NT2/D1 (cell line): ENCODE results near the gene XYLT2.

ENCODE experiments used
- DNase-seq: peaks from one replicate; pipeline ENCODE4 v3.0.0-alpha.2; 2011; ENCODE audit warnings: low read depth, low spot score
- H3K27me3 ChIP-seq: 2 replicates; pipeline ENCODE4 v1.6.0; 2011; ENCODE audit warnings: mild to moderate bottlenecking; ENCODE audit not compliant: insufficient read length, insufficient read depth
- H3K36me3 ChIP-seq: 2 replicates; pipeline ENCODE4 v1.6.1; 2011; ENCODE audit warnings: mild to moderate bottlenecking, low read length, mixed read lengths; ENCODE audit not compliant: insufficient read depth, insufficient read length
- H3K4me1 ChIP-seq: 2 replicates; pipeline ENCODE4 v1.5.1; 2011; ENCODE audit not compliant: insufficient read depth, insufficient read length
- H3K4me3 ChIP-seq: 2 replicates; pipeline ENCODE4 v1.5.1; 2011; ENCODE audit warnings: low read depth; ENCODE audit not compliant: insufficient read length
- H3K9ac ChIP-seq: 2 replicates; pipeline ENCODE4 v1.6.0; 2011; ENCODE audit warnings: low read depth; ENCODE audit not compliant: insufficient read length
- H3K9me3 ChIP-seq: 2 replicates; pipeline ENCODE4 v1.5.1; 2011; ENCODE audit warnings: mild to moderate bottlenecking, low read length; ENCODE audit not compliant: insufficient read depth
- SUZ12 ChIP-seq: IDR thresholded peaks from 2 replicates; pipeline ENCODE4 v1.6.1; 2011; ENCODE audit not compliant: insufficient read length, insufficient read depth; ENCODE audit errors: extremely low read depth
- YY1 ChIP-seq: IDR thresholded peaks from 2 replicates; pipeline ENCODE4 v1.6.1; 2011; ENCODE audit not compliant: insufficient read length, insufficient read depth
- ZNF274 ChIP-seq: IDR thresholded peaks from 2 replicates; pipeline ENCODE4 v1.6.1; 2011; ENCODE audit warnings: mild to moderate bottlenecking, low read depth, low read length

The XYLT2 gene

DNA sequence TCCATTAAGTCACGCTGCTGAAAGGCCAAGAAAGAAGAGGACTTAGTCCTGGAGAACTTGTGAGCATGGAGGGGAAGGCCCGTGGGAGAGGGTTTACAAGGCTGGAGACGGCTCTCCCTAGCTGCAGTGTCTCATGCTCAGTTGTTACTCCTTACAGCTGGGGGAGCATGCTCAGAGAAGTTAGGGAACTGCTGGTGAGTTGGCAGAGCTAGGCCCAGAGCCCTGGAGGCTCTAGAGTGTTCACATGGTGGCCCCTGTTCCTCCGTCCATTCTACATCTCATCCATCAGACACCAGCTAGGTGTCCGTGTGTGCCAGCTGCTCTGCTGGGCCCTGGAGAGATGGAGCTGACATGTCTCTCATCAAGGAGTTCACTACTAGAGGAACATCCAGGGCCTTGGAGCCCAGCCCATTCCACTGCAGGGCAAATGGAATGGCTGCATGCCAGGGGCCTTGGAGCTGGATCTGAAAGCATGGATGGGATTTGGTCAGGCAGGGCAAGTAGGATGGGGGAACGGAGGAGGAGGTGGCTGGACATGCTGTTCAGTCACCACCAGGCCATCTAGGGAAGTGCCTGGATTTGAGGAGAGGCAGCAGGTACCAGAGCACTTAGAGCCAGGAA is 6.3 kb downstream of the XYLT2 start:
- H3K9ac ChIP-seq, result no peak overlapping the region
- peaks cover 10% of the 10 kb centered on the region for H3K4me1 ChIP-seq
- no peak for TF ChIP-seq ZNF274
- no peak for TF ChIP-seq YY1
- TF ChIP-seq SUZ12, result no peak
- H3K27me3 ChIP-seq, result no peaks in the 10 kb centered on the region
- H3K4me3 ChIP-seq, result no peak overlapping the region
- H3K9me3 ChIP-seq, result no peaks in the 10 kb centered on the region
- no peak for DNase-seq
- peaks cover 64% of the 10 kb centered on the region for H3K36me3 ChIP-seq

DNA sequence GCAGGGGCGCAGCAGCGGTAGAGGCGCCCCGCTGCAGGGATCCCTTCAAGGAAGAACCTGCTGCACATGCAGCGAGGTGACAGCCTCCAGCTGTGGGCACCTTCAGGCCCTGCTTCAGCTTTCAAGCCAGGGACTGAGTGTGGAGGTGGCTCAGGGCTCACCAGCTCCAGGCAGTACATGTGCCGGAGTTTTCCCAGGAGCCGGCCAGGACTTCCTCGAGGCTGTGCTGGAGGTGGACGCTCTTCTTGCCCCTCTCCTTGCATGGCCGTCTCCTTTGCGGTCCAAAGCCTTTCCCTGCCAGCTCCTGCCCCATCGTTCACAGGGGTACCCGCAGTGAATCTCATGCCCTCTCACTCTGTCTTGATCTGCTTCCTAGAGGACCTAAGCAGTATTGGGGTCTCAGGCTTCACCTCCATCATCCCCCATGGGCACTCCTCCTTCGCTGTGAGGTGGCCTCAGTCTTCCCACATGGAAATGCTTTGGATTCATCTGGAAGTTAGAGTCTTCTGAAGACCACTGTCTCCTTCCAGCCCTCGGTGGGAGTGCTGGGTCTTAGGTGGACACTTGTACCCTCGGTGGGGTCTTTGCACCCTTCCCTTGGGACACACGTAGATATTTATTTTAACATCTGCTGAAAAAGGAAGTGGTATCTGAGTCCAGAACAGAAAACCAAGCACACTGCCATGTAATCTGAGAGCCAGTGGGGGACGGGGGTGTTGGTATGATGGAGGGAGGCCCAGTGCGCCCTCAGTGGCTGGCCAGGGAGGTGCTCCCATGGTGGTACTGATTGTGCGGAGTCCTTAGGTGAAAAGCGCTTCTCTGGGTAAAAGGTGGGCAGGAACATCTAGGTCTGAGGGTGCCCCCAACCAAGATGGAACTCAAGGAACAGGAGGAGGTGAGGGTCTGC is 7.0 kb downstream of the XYLT2 start:
- no peak for DNase-seq
- no peaks in the 10 kb centered on the region for H3K9me3 ChIP-seq
- peaks cover 69% of the 10 kb centered on the region for H3K36me3 ChIP-seq

DNA sequence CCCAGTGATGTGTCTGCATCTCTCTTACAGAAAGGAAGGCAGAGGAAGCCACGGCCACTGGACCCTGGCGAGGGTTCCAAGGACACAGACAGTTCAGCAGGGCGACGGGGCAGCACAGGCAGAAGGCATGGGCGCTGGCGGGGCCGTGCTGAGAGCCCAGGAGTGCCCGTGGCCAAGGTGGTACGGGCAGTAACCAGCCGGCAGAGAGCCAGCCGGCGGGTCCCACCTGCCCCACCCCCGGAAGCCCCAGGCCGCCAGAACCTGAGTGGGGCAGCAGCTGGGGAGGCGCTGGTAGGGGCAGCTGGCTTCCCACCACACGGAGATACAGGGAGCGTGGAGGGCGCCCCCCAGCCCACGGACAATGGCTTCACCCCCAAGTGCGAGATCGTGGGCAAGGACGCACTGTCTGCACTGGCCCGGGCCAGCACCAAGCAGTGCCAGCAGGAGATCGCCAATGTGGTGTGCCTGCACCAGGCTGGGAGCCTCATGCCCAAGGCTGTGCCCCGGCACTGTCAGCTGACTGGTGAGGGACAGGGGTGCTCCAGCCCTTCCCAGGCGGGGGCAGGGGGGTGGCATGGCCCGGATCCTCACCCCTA is 7.8 kb downstream of the XYLT2 start:
- Histone ChIP-seq H3K27me3 (no peaks in the 10 kb centered on the region), H3K4me3 (no peak overlapping the region), H3K9ac (no peak overlapping the region), H3K4me1 (peaks cover 8% of the 10 kb centered on the region), H3K36me3 (peaks cover 77% of the 10 kb centered on the region), H3K9me3 (no peaks in the 10 kb centered on the region)
- TF ChIP-seq SUZ12 (no peak), YY1 (no peak), ZNF274 (no peak)
- DNase-seq, result no peak

More for the DNA sequence above, 7.0 kb downstream of the XYLT2 start:
- Histone ChIP-seq H3K9ac (no peak overlapping the region), H3K4me1 (peaks cover 10% of the 10 kb centered on the region), H3K4me3 (no peak overlapping the region), H3K27me3 (no peaks in the 10 kb centered on the region)
- TF ChIP-seq ZNF274 (no peak), YY1 (no peak), SUZ12 (no peak)

DNA sequence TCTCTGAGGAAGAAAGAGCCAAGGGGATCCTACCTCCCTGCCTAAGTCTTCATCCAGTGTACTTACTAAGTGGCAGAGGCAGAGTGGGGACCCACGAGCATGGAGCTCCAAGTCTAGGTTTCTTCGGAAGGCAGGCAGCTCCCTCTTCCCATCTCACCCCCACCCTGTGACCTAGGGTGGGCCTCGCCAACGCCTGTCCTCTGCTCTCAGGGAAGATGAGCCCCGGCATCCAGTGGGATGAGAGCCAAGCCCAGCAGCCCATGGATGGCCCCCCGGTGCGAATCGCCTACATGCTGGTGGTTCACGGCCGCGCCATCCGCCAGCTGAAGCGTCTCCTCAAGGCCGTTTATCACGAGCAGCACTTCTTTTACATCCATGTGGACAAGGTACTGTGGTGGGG is 8.3 kb downstream of the XYLT2 start:
- TF ChIP-seq SUZ12 (no peak), ZNF274 (no peak), YY1 (no peak)
- Histone ChIP-seq H3K9me3 (no peaks in the 10 kb centered on the region), H3K9ac (no peak overlapping the region), H3K4me1 (peaks cover 3% of the 10 kb centered on the region), H3K27me3 (no peaks in the 10 kb centered on the region), H3K4me3 (no peak overlapping the region), H3K36me3 (peaks cover 77% of the 10 kb centered on the region)
- DNase-seq, result no peak

DNA sequence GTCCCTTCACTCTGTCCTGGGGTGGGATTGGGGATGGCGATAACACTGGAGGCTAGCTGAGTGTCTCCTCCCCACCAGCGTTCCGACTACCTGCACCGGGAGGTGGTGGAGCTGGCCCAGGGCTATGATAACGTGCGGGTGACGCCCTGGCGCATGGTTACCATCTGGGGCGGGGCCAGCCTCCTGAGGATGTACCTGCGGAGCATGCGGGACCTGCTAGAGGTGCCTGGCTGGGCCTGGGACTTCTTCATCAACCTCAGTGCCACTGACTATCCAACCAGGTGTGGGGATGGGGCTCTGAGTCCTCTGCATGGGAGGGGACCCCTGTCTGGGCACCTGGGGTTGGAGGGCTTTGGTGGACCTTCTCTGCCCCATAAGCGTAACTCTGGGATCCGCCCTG is 8.8 kb downstream of the XYLT2 start:
- H3K4me1 ChIP-seq, result peaks cover 3% of the 10 kb centered on the region
- TF ChIP-seq ZNF274 (no peak), YY1 (no peak), SUZ12 (no peak)
- peaks cover 81% of the 10 kb centered on the region for H3K36me3 ChIP-seq

DNA sequence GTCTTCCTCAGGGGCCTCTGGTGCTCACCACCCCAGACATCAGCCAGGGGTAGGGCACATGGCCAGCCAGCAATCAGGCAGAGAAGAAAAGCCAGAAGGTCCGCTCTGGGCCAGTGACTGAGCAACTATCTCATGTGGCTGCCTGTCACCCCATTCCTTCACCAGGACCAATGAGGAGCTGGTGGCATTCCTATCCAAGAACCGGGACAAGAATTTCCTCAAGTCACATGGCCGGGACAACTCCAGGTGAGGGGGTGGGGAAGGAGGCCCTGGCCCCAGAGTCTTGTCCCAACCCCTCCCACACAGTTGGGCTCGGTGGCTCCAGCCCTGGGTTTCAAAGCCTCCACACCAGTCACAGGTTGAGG is 9.4 kb downstream of the XYLT2 start:
- no peaks in the 10 kb centered on the region for H3K27me3 ChIP-seq
- no peak for TF ChIP-seq YY1
- H3K9me3 ChIP-seq, result no peaks in the 10 kb centered on the region
- peaks cover 3% of the 10 kb centered on the region for H3K4me1 ChIP-seq
- H3K36me3 ChIP-seq, result peaks cover 87% of the 10 kb centered on the region
- no peak overlapping the region for H3K9ac ChIP-seq
- H3K4me3 ChIP-seq, result no peak overlapping the region
- DNase-seq, result no peak

More for the DNA sequence above, 8.8 kb downstream of the XYLT2 start:
- no peak for DNase-seq
- no peak overlapping the region for H3K4me3 ChIP-seq
- no peaks in the 10 kb centered on the region for H3K27me3 ChIP-seq
- no peaks in the 10 kb centered on the region for H3K9me3 ChIP-seq
- no peak overlapping the region for H3K9ac ChIP-seq

DNA sequence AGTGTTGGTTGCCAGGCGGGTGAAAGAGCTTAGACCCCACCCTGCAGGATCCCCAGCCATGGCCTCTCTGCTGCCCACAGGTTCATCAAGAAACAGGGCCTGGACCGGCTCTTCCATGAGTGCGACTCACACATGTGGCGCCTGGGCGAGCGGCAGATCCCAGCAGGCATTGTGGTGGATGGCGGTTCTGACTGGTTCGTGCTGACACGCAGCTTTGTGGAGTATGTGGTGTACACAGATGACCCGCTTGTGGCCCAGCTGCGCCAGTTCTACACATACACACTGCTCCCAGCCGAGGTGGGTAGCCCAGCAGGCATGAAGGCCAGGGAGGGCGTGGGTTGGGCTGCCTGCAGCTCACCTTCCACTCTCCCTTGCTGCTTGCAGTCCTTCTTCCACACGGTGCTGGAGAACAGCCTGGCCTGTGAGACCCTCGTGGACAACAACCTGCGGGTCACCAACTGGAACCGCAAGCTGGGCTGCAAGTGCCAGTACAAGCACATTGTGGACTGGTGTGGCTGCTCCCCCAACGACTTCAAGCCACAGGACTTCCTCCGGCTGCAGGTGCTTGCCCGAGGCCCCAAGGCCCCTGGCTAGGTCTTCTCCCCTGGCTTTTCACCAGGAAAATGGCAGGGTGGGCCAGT is 9.9 kb downstream of the XYLT2 start:
- no peaks in the 10 kb centered on the region for H3K27me3 ChIP-seq
- peaks cover 90% of the 10 kb centered on the region for H3K36me3 ChIP-seq
- no peak overlapping the region for H3K9ac ChIP-seq
- no peaks in the 10 kb centered on the region for H3K9me3 ChIP-seq
- peaks cover 3% of the 10 kb centered on the region for H3K4me1 ChIP-seq
- DNase-seq, result no peak
- TF ChIP-seq ZNF274, result no peak
- no peak for TF ChIP-seq YY1
- no peak for TF ChIP-seq SUZ12
- H3K4me3 ChIP-seq, result no peak overlapping the region
